C4-2B (cell line): ENCODE measurements around the gene CCDC141.

Source experiments
- H3K27ac ChIP-seq: fragments of 450-650 bp; 2 replicates; pipeline ENCODE4 v1.5.1; 2017
- ZFX ChIP-seq: fragments of 450-650 bp; IDR thresholded peaks from 2 replicates; pipeline ENCODE4 v1.6.1; 2017
- TF ChIP-seq, protein P1 (sequence below): fragments of 450-650 bp; conservative IDR thresholded peaks from 2 replicates; pipeline ENCODE4 v1.5.1; 2017; ENCODE audit warnings: mild to moderate bottlenecking

CCDC141 gene

DNA sequence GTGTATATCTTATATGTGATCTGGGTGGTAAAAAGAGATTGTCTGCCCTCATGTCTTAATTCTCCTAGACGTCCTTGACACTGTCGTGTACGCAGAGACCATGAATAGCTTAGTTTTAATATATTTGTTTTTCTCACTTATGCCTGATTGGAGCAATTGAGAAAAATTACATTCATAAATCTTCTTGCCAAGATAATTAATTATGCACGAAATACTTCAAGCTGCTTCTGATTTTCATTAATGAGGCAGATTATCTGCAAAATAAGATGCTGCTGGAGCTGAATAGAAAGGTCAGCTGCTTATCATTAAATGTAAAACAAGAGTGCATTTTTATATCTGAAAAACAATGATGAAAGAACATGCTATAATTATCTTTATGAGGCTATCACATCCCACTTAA lies 95.9 kb downstream of the CCDC141 start:
- H3K27ac ChIP-seq, result no peak overlapping the region
- no peak for TF ChIP-seq ZFX
- TF ChIP-seq, protein P1, sequence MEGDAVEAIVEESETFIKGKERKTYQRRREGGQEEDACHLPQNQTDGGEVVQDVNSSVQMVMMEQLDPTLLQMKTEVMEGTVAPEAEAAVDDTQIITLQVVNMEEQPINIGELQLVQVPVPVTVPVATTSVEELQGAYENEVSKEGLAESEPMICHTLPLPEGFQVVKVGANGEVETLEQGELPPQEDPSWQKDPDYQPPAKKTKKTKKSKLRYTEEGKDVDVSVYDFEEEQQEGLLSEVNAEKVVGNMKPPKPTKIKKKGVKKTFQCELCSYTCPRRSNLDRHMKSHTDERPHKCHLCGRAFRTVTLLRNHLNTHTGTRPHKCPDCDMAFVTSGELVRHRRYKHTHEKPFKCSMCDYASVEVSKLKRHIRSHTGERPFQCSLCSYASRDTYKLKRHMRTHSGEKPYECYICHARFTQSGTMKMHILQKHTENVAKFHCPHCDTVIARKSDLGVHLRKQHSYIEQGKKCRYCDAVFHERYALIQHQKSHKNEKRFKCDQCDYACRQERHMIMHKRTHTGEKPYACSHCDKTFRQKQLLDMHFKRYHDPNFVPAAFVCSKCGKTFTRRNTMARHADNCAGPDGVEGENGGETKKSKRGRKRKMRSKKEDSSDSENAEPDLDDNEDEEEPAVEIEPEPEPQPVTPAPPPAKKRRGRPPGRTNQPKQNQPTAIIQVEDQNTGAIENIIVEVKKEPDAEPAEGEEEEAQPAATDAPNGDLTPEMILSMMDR, result no peak

DNA sequence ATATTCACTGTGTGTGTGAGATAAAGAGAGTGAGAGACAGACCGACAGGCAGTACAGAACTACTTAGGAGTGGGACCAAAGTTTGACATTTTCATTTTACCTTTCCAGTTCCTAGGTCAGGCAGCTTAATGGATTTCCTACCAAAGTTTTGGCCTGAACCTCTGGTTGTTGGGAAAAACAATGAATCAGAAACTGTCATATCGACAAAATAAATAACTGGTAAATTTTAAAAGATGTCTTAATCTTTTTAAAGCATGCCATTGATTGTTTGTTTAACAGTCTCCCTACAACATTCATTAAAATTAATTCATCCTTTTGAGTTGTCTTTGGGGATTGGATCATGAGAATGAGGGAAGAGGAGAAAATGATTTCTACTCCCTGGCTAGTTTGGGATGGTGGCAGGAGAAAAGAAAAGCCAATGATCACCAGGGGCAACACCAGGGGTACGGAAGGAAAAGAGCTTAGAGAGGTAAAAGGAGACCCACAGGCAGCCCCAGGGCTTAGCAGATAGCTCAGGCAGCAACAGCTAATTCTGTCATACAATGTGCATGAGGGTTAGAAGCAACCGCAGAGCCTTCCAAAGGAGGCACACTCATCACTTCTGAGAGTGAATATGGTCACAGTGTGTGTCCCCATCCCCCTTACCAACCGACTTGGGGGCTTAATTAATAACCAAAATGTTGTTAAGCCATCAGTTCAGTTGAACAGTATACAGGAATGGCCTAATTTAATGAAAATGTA lies 98.5 kb downstream of the CCDC141 start:
- TF ChIP-seq, protein P1, result no peak
- no peak for TF ChIP-seq ZFX
- no peak overlapping the region for H3K27ac ChIP-seq

DNA sequence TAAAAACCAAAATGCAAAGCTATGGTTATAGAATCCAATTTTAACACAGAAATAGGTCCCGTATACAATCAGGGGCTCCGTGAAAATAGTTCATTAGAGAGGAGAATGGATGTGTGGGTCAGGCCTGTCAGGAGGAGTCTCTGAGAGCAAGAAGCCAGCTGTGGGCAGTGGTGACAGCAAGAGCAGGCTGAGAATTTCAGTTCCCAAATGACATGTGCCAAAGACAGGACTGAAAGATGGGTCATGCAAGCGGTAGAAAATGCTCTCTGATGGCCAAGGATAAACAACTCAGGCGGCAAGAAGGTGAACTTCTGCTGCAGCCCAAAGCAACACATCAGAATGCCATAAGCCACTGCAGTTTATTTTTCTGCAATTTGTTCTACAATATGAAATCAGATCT lies 100.4 kb downstream of the CCDC141 start:
- no peak overlapping the region for H3K27ac ChIP-seq
- TF ChIP-seq ZFX, result no peak
- TF ChIP-seq, protein P1, result no peak

DNA sequence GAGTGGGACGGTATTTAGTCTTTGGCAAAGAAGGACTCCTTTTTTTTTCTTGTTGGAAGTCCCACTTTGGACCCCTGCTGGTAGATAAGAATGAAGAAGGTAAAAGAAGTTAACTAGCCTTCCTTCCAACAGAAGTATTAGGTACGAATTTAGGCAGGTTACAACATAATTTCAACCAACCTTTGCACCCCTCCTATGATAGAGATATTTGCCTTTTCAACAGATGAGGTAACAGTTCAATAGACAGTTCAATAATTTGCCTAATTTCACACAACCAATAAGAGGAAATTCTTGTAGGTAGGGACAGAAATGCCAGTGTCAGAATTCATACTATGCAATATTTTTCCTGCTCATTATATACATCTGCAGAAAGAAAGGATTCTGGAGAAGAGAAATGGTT lies 100.8 kb downstream of the CCDC141 start:
- no peak overlapping the region for H3K27ac ChIP-seq
- TF ChIP-seq, protein P1, result no peak
- no peak for TF ChIP-seq ZFX

DNA sequence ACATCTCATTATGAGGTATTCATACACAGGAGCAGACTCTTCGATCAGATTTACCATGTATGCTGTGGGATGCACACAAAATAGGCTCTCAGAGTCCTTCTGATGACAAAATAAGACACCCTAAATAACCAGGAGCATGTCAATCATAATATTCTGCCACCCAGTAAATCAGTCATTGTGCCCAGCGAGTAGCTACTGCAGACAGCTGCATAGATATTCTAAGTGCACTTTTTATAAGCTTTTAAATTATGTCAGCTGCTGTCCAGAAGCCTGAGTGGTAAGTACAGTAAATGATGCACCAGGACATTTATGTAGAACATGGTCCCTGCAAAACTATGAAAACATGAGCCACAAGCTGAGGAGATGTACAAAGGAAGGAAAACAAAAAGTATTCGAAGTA lies 102.9 kb downstream of the CCDC141 start:
- TF ChIP-seq, protein P1, result no peak
- TF ChIP-seq ZFX, result no peak
- no peak overlapping the region for H3K27ac ChIP-seq

DNA sequence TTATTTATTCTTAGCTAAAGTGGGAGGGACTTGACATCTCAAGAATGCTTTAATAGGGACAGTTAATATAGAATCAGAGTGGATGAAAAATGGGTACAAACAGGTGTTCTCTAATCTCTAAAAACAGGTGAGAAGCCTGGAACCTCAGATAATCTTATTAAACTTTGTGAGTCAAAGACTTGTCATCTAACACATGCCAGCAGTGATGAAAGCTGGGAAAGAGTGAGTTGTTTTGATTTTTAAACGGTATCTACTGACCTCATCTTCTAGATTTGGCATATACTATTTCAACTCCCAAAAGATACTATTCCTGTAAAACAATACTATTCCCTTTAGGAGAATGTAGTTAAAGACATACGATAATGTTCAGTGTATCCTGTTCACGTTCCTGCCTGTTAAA lies 103.4 kb downstream of the CCDC141 start:
- H3K27ac ChIP-seq, result no peak overlapping the region
- no peak for TF ChIP-seq ZFX
- TF ChIP-seq, protein P1, result no peak

DNA sequence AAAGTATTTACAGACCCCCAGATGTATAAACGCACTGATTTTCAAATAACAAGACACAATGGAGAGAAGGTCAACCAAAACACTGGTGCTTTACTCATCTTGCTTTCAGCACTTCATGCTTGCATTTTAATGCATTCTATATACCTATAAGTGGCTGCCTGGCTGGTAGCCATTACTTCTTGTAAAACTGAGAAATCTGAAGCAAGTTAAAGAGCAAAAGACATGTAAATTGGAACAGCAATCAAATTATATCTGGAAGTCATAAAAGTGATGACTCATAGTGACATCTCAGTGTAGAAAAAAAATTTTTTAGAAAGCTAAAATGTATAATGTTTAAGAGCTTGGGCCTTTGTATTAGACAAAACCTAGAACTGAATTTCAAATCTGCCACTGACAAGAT lies 106.2 kb downstream of the CCDC141 start:
- H3K27ac ChIP-seq, result no peak overlapping the region
- TF ChIP-seq, protein P1, result no peak
- TF ChIP-seq ZFX, result no peak
